Motor neuron (in vitro differentiated cells): ENCODE data around the gene GPANK1. TPM values are rescaled to one million over a fixed set of nuclear protein-coding genes. Genes with fewer than 3 reads are reported as not detected.

Experiments
- ATAC-seq, 8 experiments: fragments of 200-7000 bp; cut with Tn5 transposase; replicated peaks in 6 of 8; 2 replicates each; pipeline ENCODE4 v1.8.0; 2021; ENCODE audit warnings: mild to moderate bottlenecking in 8 of 8, moderate library complexity in 8 of 8
- H3K27ac ChIP-seq, 2 donors: fragments of 250-450 bp; sonication (Bioruptor Pico); 2 replicates each; pipeline ENCODE4 v1.9.0; 2021; ENCODE audit warnings: antibody characterized with exemption in 2 of 2, mild to moderate bottlenecking in 2 of 2, moderate library complexity in 1 of 2
- H3K4me1 ChIP-seq, 2 donors: fragments of 250-450 bp; sonication (Bioruptor Pico); replicated peaks in 1 of 2; 2 replicates each; pipeline ENCODE4 v1.6.1; 2021; ENCODE audit warnings: antibody characterized with exemption in 2 of 2, mild to moderate bottlenecking in 2 of 2, moderate library complexity in 1 of 2
- H3K4me3 ChIP-seq, 5 donors: fragments of 250-450 bp; sonication (Bioruptor Pico); 2 replicates each; pipeline ENCODE4 v1.9.0; 2021; ENCODE audit warnings: antibody characterized with exemption in 5 of 5, mild to moderate bottlenecking in 5 of 5, moderate library complexity in 4 of 5
- WGBS, 10 experiments: fragments of 450-650 bp; shearing (Covaris generic); methylation state at CpG; one replicate each; pipeline ENCODE4 v1.0.0; 2022; 5-methylcytosine and 5-hydroxymethylcytosine counted together
- in situ Hi-C, 9 experiments: fragments of 400-800 bp; cut with MboI; loops; one replicate each; pipeline ENCODE4 v1.15.0; 2021; ENCODE audit warnings: low sequenced_read_pairs in 9 of 9, low pct_unique_long_range_greater_than_20kb in 2 of 9; ENCODE audit not compliant: unreplicated experiment in 9 of 9
- total RNA-seq, 8 experiments: library from RNA; unstranded; fragments of 300-600 nt; gene quantifications; 2 replicates each; pipeline versions ENCODE4 v1.2.3 to v1.2.4, GENCODE V29; 2022

The GPANK1 gene
- total RNA-seq, 8 experiments from 2014 or later: 15.2 to 27.2 (median 22.0) TPM

- in situ Hi-C loops: no loop called here
These were observed 49.9 kb downstream of the GPANK1 start, which contains the start of gene AIF1 for GRCh38 chr6:31614684-31615578. TSS of gene AIF1 (plus strand) at chr6:31615234. CDS start at chr6:31615330, 96 bp downstream.

GRCh38 chr6:31614075-31614619, 50.6 kb downstream of the GPANK1 start:
- Histone ChIP-seq H3K27ac (no peak overlapping the region), H3K4me3 (no peak overlapping the region), H3K4me1 (no peaks in the 10 kb centered on the region)
- in situ Hi-C loops: no loop called here
- ATAC-seq: no peak
- 77 to 100% (median 88%) methylated on average over 1 to 8 of the region's 8 CpGs; no CpG with 5 or more reads in 2 of the 10 experiments for WGBS, 10 experiments

More at GRCh38 chr6:31614684-31615578, 49.9 kb downstream of the GPANK1 start, which contains the start of gene AIF1:
- no peak for ATAC-seq
- Histone ChIP-seq H3K4me1 (no peaks in the 10 kb centered on the region), H3K4me3 (no peak within 1 kb of the TSS), H3K27ac (no peak within 1 kb of the TSS)
- WGBS, 10 experiments: 74 to 100% (median 84%) methylated on average over 1 to 4 of the region's 6 CpGs; no CpG with 5 or more reads in 4 of the 10 experiments

Other genes starting within 250 kb of the GPANK1 start
- 1 to 10 TPM in 5 of 8 experiments, under 1 TPM in 2, not detected in 1; 0.49 to 4.2 (median 1.9) TPM for gene MICB, start 166.9 kb downstream of the GPANK1 start, total RNA-seq
- 1 to 10 TPM in 2 of 8 experiments, under 1 TPM in 5, not detected in 1; 0.38 to 1.9 (median 0.75) TPM for gene MCCD1, start 136.0 kb downstream of the GPANK1 start, total RNA-seq
- 100 to 1,000 TPM; 238 to 564 (median 386) TPM for gene DDX39B, start 123.0 kb downstream of the GPANK1 start, total RNA-seq
- gene ATP6V1G2, start 118.4 kb downstream of the GPANK1 start, total RNA-seq: 100 to 1,000 TPM in 2 of 8 experiments, 10 to 100 TPM in 3, 1 to 10 TPM in 2, under 1 TPM in 1; 0.25 to 110 (median 48.1) TPM
- gene NFKBIL1, start 117.4 kb downstream of the GPANK1 start, total RNA-seq: 10 to 100 TPM; 24.2 to 44.5 (median 31.6) TPM
- under 1 TPM in 6 of 8 experiments, not detected in 2; 0.11 to 0.76 (median 0.41) TPM for gene LTA, start 92.7 kb downstream of the GPANK1 start, total RNA-seq
- 1 to 10 TPM in 1 of 8 experiments, under 1 TPM in 3, not detected in 4; 0.17 to 3.9 (median 0.68) TPM for gene TNF, start 89.4 kb downstream of the GPANK1 start, total RNA-seq
- gene LTB, start 82.6 kb downstream of the GPANK1 start, total RNA-seq: 1 to 10 TPM in 2 of 8 experiments, under 1 TPM in 5, not detected in 1; 0.18 to 1.9 (median 0.81) TPM
- gene LST1, start 78.7 kb downstream of the GPANK1 start, total RNA-seq: 1 to 10 TPM in 2 of 8 experiments, under 1 TPM in 5, not detected in 1; 0.21 to 2.6 (median 0.63) TPM
- under 1 TPM in 3 of 8 experiments, not detected in 5; 0.29 to 0.71 (median 0.31) TPM for gene NCR3, start 72.0 kb downstream of the GPANK1 start, total RNA-seq
- gene AIF1, start 49.8 kb downstream of the GPANK1 start, total RNA-seq: 1 to 10 TPM in 5 of 8 experiments, not detected in 3; 1.1 to 3.1 (median 2.0) TPM
- gene PRRC2A, start 44.3 kb downstream of the GPANK1 start, total RNA-seq: 100 to 1,000 TPM in 4 of 8 experiments, 10 to 100 TPM in 4; 53.2 to 259 (median 92.0) TPM
- gene BAG6, start 12.3 kb downstream of the GPANK1 start, total RNA-seq: 100 to 1,000 TPM; 159 to 322 (median 247) TPM
- gene APOM, start 9.1 kb downstream of the GPANK1 start, total RNA-seq: 1 to 10 TPM; 2.3 to 6.8 (median 5.3) TPM
- 10 to 100 TPM; 10.8 to 24.6 (median 15.5) TPM for gene C6orf47, start 4.2 kb downstream of the GPANK1 start, total RNA-seq
- 100 to 1,000 TPM; 112 to 225 (median 167) TPM for gene CSNK2B, start 1.1 kb upstream of the GPANK1 start, total RNA-seq
- gene LY6G5B, start 5.0 kb upstream of the GPANK1 start, total RNA-seq: 10 to 100 TPM in 2 of 8 experiments, 1 to 10 TPM in 6; 3.0 to 20.9 (median 6.3) TPM
- gene LY6G5C, start 16.1 kb upstream of the GPANK1 start, total RNA-seq: 1 to 10 TPM; 1.3 to 7.1 (median 2.8) TPM
- gene ABHD16A, start 38.3 kb upstream of the GPANK1 start, total RNA-seq: 10 to 100 TPM; 43.8 to 69.0 (median 52.5) TPM
- gene LY6G6F, start 41.9 kb upstream of the GPANK1 start, total RNA-seq: not detected
- not detected for gene LY6G6D, start 50.4 kb upstream of the GPANK1 start, total RNA-seq
- gene LY6G6C, start 56.7 kb upstream of the GPANK1 start, total RNA-seq: 1 to 10 TPM in 1 of 8 experiments, under 1 TPM in 4, not detected in 3; 0.16 to 1.6 (median 0.41) TPM
- 1 to 10 TPM in 2 of 8 experiments, under 1 TPM in 6; 0.18 to 1.8 (median 0.58) TPM for gene MPIG6B, start 58.4 kb upstream of the GPANK1 start, total RNA-seq
- 100 to 1,000 TPM in 5 of 8 experiments, 10 to 100 TPM in 3; 15.5 to 168 (median 120) TPM for gene DDAH2, start 64.3 kb upstream of the GPANK1 start, total RNA-seq
- 100 to 1,000 TPM in 5 of 8 experiments, 10 to 100 TPM in 3; 73.5 to 627 (median 176) TPM for gene CLIC1, start 71.5 kb upstream of the GPANK1 start, total RNA-seq
- gene MSH5, start 75.0 kb upstream of the GPANK1 start, total RNA-seq: 10 to 100 TPM in 5 of 8 experiments, 1 to 10 TPM in 3; 3.8 to 65.3 (median 11.3) TPM
- 1 to 10 TPM in 7 of 8 experiments, under 1 TPM in 1; 0.87 to 8.0 (median 2.7) TPM for gene SAPCD1, start 97.7 kb upstream of the GPANK1 start, total RNA-seq
- gene VWA7, start 112.3 kb upstream of the GPANK1 start, total RNA-seq: 1 to 10 TPM in 6 of 8 experiments, under 1 TPM in 2; 0.63 to 2.9 (median 1.4) TPM
- 100 to 1,000 TPM in 2 of 8 experiments, 10 to 100 TPM in 6; 26.4 to 135 (median 52.7) TPM for gene VARS1, start 130.8 kb upstream of the GPANK1 start, total RNA-seq
- 10 to 100 TPM; 34.8 to 79.8 (median 47.1) TPM for gene LSM2, start 142.0 kb upstream of the GPANK1 start, total RNA-seq
- gene HSPA1L, start 150.3 kb upstream of the GPANK1 start, total RNA-seq: 1 to 10 TPM; 1.0 to 4.3 (median 3.1) TPM
- gene HSPA1A, start 150.5 kb upstream of the GPANK1 start, total RNA-seq: 100 to 1,000 TPM in 2 of 8 experiments, 10 to 100 TPM in 6; 29.3 to 514 (median 92.4) TPM
- 100 to 1,000 TPM in 6 of 8 experiments, 10 to 100 TPM in 2; 68.6 to 489 (median 130) TPM for gene HSPA1B, start 162.7 kb upstream of the GPANK1 start, total RNA-seq
- gene NEU1, start 197.8 kb upstream of the GPANK1 start, total RNA-seq: 100 to 1,000 TPM in 1 of 8 experiments, 10 to 100 TPM in 7; 22.8 to 106 (median 36.2) TPM
- 1 to 10 TPM in 2 of 8 experiments, under 1 TPM in 5, not detected in 1; 0.07 to 1.0 (median 0.41) TPM for gene SLC44A4, start 214.0 kb upstream of the GPANK1 start, total RNA-seq
- 100 to 1,000 TPM in 1 of 8 experiments, 10 to 100 TPM in 7; 19.9 to 112 (median 60.3) TPM for gene EHMT2, start 232.7 kb upstream of the GPANK1 start, total RNA-seq
- 10 to 100 TPM in 6 of 8 experiments, 1 to 10 TPM in 2; 1.9 to 34.9 (median 15.9) TPM for gene ZBTB12, start 237.1 kb upstream of the GPANK1 start, total RNA-seq